ENCODE data around the gene RASD2. TPM values are rescaled to one million over a fixed set of nuclear protein-coding genes. Genes with fewer than 3 reads are reported as not detected.

The RASD2 gene
- total RNA-seq, 4 donors from 2014 or later: 4.7 to 45.9 (median 16.0) TPM

DNA sequence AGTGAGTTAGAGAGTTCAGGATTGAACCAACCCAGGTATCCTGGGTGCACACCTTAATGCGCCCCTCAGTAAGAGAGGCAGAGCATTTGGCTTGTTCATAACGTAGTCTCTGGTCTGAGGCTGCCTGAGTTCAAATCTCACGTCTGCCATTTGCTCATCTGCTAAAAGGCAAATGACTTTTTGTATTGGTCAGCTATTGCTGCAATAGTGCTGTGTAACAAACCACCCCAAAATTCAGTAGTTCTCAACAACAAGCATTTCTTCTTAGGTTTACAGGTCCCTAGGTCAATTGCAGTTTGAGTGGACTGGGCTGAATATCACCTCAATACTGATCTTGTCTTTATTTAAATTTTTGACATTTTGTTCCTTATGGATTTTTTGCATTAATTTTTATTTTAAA, 18.1 kb downstream of the RASD2 start:
- 63 to 72% methylated on average over 3 of the region's 3 CpGs for WGBS, 2 donors (ENCODE audit: low coverage in 1 of 2)
- no peak for ATAC-seq
- TF ChIP-seq POLR2AphosphoS5 (IDR thresholded peaks at IDR 0.05) (no peak), POLR2A (IDR thresholded peaks at IDR 0.05) (no peak), EP300 (IDR thresholded peaks at IDR 0.05) (no peak)
- TF ChIP-seq, protein P1, sequence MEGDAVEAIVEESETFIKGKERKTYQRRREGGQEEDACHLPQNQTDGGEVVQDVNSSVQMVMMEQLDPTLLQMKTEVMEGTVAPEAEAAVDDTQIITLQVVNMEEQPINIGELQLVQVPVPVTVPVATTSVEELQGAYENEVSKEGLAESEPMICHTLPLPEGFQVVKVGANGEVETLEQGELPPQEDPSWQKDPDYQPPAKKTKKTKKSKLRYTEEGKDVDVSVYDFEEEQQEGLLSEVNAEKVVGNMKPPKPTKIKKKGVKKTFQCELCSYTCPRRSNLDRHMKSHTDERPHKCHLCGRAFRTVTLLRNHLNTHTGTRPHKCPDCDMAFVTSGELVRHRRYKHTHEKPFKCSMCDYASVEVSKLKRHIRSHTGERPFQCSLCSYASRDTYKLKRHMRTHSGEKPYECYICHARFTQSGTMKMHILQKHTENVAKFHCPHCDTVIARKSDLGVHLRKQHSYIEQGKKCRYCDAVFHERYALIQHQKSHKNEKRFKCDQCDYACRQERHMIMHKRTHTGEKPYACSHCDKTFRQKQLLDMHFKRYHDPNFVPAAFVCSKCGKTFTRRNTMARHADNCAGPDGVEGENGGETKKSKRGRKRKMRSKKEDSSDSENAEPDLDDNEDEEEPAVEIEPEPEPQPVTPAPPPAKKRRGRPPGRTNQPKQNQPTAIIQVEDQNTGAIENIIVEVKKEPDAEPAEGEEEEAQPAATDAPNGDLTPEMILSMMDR (IDR thresholded peaks at IDR 0.05): no peak

DNA sequence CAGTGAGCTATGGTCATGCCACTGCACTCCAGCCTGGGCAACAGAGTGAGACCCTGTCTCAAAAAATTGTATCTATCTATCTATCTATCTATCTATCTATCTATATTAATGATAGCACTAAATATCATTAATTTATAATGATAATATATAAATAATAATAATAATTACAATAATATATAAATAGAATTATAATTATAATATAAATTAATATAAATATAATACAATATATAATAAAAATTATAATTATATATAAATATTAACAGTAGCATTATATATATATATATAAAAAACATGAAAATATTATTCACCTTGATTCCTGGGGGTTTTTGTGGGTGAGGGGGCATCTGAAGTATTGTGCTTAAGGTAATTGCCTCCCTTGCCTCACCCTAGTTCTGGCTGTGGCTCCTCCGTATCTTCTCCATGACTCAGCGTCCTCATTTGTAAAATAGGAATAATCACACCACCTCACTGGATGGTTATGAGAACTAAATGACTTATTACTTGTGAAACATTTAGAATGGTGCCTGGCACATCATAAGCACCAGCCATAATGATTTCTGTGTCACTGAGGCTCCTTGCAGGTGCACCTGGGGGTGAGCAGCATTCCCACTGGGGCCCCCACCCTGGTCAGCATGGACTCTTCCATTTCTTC, 18.8 kb downstream of the RASD2 start:
- Histone ChIP-seq H3K4me1 (peaks cover 0 to 20% (median 3%) of the 10 kb centered on the region in 3 donors), H3K27me3 (no peaks in the 10 kb centered on the region), H3K36me3 (no peaks in the 10 kb centered on the region), H3K27ac (no peak overlapping the region), H3K9me3 (no peaks in the 10 kb centered on the region), H3K4me3 (no peak overlapping the region)
- TF ChIP-seq POLR2AphosphoS5 (IDR thresholded peaks at IDR 0.05): no peak
- TF ChIP-seq EP300 (IDR thresholded peaks at IDR 0.05): no peak
- no peak for TF ChIP-seq POLR2A (IDR thresholded peaks at IDR 0.05)
- TF ChIP-seq, protein P1 (IDR thresholded peaks at IDR 0.05): no peak
- ATAC-seq: no peak
- 89% methylated on average over 2 of the region's 2 CpGs for WGBS, 2 donors (ENCODE audit: low coverage in 1 of 2)

More for the DNA sequence above, 18.1 kb downstream of the RASD2 start:
- H3K4me1 ChIP-seq: peaks cover 0 to 12% (median 0%) of the 10 kb centered on the region in 3 donors
- H3K4me3 ChIP-seq: no peak overlapping the region
- no peaks in the 10 kb centered on the region for H3K9me3 ChIP-seq
- peaks cover 0 to under 1% of the 10 kb centered on the region in 2 donors for H3K36me3 ChIP-seq
- no peak overlapping the region for H3K27ac ChIP-seq
- no peaks in the 10 kb centered on the region for H3K27me3 ChIP-seq

DNA sequence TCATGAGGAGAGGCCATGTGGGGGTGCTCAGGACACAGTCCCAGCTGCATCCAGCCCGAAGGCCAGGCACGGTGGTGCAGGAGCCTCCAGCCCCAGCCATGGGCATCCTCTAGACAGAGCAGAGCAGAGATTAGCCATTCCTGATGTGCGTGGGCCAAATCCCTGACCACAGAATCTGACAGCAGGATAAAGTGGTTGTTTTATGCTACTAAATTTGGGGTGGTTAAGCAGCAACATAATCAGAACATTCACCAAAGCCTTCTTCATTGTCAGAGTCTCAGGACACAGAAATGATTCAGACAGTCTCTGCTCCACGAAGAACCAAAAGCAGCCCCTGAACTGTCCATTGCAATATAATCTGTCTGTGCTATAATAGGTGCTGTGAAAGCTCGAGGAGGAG, 19.7 kb downstream of the RASD2 start:
- Histone ChIP-seq H3K4me1 (peaks cover 0 to 27% (median 11%) of the 10 kb centered on the region in 3 donors), H3K9me3 (no peaks in the 10 kb centered on the region), H3K4me3 (no peak overlapping the region), H3K27ac (no peak overlapping the region), H3K27me3 (no peaks in the 10 kb centered on the region), H3K36me3 (no peaks in the 10 kb centered on the region)
- WGBS, 2 donors (ENCODE audit: low coverage in 1 of 2): 50 to 73% methylated on average over 2 to 3 of the region's 5 CpGs
- ATAC-seq: no peak
- TF ChIP-seq POLR2A (IDR thresholded peaks at IDR 0.05): no peak
- no peak for TF ChIP-seq POLR2AphosphoS5 (IDR thresholded peaks at IDR 0.05)
- TF ChIP-seq EP300 (IDR thresholded peaks at IDR 0.05): no peak
- TF ChIP-seq, protein P1 (IDR thresholded peaks at IDR 0.05): no peak

DNA sequence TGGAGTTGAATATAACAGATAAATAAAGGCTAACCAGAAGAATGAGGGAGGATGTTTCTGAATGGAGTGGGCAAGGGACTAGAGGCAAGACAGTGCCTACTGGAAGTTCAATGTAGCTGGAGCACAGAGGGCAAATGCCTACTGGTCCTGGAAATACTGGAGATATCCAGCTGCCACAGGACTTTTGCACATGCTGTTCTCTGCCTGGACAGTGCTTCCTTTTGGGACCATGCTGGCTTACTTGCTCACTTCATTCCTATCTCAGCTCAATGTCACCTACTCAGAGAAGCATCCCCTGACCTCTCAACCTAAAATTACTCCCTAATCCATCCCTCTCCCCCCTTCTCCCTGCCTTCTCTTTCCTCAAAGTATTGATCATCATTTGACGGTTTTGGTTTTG, 20.2 kb downstream of the RASD2 start:
- WGBS, 2 donors (ENCODE audit: low coverage in 1 of 2): 100% methylated on average over 1 of the region's 1 CpG; no CpG with 5 or more reads in 1 of the 2 donors
- no peak for TF ChIP-seq POLR2A (IDR thresholded peaks at IDR 0.05)
- TF ChIP-seq EP300 (IDR thresholded peaks at IDR 0.05): no peak
- no peak for TF ChIP-seq POLR2AphosphoS5 (IDR thresholded peaks at IDR 0.05)
- TF ChIP-seq, protein P1 (IDR thresholded peaks at IDR 0.05): no peak
- no peak for ATAC-seq

More for the DNA sequence above, 20.2 kb downstream of the RASD2 start:
- Histone ChIP-seq H3K27me3 (no peaks in the 10 kb centered on the region), H3K4me3 (no peak overlapping the region), H3K9me3 (no peaks in the 10 kb centered on the region), H3K27ac (no peak overlapping the region), H3K4me1 (peaks cover 0 to 27% (median 16%) of the 10 kb centered on the region in 3 donors), H3K36me3 (no peaks in the 10 kb centered on the region)
